ENCODE data around the gene TRIM41. TPM values are rescaled to one million over a fixed set of nuclear protein-coding genes. Genes with fewer than 3 reads are reported as not detected.

Gene TRIM41
- total RNA-seq = 7.8 and 8.1 TPM in 2 replicates

DNA sequence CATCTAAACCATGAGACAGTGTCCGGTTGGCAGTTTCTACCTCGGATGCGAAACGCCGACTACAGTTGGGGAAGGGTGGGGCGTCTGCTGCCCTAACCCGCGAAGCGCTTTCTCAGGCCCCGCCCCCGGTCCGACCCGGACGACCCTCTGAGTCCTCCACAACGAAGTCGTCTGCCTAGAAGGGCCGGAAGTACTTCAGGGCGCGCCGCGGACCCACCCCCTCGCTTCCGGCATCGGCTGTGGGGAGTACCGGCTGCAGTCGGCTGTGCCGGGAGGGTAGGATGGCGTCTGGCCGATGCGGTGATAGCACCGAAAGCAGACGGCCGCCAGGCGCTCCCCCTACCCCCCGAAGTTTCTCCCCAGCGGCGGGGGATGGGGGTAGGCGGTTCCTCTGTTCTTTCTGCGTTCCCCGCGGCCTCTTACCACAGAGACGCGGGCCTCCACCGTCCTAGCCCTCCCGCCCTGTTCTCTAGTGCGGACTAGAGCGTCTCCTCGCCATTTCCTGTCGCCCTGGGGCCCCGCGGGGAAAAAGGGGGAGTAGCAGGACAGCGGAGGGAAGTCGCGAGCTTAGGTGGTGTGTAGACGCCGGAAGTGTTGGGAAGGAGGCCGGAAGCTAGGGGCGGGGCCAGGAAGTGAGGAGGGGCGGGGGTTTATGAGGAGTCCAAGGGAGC lies at the start of gene TRIM41:
Gene TRIM41, plus strand, starts transcription at position 224 of the 671 bp plus-strand sequence. CDS start 719 bp downstream, outside the sequence.

DNA sequence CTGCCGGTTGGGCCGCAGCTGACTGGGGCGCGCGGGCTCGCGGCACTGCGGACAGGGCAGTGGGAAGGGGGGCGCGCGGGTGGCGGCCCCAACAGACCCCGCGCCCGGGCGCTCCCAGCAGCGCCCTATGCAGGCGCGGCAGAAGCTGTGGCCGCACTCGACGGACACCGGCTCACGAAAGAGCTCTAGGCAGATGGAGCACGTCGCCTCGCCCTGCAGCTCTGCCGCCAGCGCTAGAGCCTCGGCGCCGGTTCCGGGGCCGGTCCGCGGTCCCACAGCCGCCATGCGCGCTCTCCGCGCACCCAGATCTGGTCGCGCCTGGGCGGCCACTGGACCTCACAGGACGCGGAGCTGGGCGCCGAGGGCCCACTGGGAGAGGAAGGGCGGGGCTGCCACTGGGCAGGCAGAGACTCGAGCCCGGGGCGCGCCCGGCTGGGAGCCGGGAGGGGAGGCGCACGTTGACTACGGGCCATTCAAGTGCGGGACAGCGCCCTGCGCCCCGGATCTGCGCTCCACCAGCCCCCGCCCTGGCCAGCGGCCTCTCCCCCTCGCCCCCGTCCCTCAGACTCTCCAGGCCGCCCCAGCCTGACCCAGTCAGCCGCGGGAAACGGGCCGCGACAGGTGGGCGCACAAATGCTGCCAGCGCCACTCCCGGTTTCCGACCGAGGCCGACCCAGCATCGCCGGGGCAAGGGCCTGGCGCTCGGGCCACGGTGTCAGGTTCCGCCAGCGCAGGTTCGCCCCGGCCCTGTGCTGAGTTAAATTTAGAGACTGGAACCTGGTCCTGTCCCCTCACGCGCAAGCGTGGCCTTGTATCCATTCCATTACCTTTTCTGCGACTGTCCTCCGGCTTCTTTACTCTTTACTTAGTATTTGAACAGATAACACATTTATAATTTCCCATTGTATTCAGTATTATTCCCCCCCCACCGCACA lies 18.0 kb upstream of the TRIM41 start, which contains the start of gene TRIM7:
Gene TRIM7, minus strand, starts transcription at position 371 of the 935 bp plus-strand sequence. Its CDS starts 86 bp downstream, at position 285.

DNA sequence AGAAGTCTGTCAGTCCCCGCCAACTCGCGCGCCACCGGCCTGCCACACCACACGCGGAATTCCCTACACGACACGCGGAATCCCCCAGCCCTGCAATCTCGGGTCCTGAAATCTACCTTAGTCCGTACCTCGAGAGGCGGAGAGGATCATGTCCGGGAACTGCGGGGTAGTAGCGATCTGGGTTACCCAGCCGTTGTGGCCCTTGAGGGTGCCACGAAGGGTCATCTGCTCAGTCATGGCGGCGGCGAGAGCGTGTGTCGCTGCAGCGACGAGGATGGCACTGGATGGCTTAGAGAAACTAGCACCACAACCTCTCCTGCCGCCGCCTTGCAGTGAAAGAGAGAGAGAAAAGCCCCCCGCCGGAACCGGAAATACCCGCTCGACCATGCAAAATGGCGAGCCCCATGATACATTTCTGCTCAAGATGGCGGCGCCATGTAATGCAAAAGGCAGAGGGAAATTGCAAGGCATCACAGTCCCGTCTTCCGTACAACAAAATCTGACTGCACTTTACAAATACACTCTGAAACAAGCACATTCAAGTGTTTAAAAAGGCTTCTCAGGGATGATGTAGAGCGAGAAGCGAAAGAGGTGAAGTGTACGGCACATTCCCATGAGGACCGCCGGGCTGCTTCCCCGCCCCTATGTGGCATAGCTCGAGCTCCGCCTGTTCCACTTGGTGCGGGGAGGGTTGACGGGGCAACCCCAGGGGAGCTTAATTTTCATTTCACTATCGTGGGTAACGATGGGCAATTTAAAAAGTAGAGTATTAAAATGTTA lies 20.7 kb downstream of the TRIM41 start, which contains the start of gene RACK1:
Gene RACK1, minus strand, starts transcription at position 343 of the 780 bp plus-strand sequence. Its CDS starts 106 bp downstream, at position 237.

DNA sequence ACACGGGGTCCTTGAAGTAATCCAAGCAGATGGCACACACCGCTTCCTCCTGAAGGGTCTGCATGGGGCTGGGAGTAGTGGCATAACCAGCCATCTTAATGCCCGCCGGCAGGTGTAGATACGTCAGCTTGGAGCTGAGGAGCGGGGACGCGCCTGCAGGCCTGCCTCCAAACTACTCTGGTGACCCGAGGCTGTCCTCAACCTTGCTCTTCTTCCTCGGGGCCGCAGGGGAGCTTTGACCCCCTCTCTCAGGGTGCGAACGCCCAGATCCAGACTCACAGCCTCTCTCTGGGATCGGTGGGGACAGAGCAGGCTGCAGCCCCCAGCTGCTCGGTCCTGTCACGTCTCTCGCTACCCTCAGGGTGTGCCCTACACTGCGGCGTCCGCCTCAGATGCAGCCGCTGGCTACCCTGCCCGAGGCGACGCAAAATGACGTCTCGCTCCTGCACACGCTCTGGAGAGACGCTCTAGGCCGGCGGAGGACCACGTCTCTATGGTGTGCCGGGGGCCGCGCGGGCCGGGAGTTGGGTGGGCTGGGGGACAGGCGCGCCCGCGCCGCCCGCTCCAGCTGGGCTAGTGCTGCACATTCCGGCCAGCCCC lies 37.7 kb downstream of the TRIM41 start, which contains the start of gene TRIM52:
Gene TRIM52, minus strand, starts transcription at position 424 of the 600 bp plus-strand sequence. Its CDS starts 330 bp downstream, at position 94.

Other genes with a start within 250 kb of the TRIM41 start
- gene BTNL3, start 234.4 kb upstream of the TRIM41 start, total RNA-seq = not detected in 2 replicates
- gene BTNL9, start 183.0 kb upstream of the TRIM41 start, total RNA-seq = 0.32 TPM in 1 of 2 replicates, not detected in the other
- not detected in 2 replicates for gene OR2V1, start 92.1 kb upstream of the TRIM41 start, total RNA-seq
- not detected in 2 replicates for gene OR2V2, start 75.7 kb upstream of the TRIM41 start, total RNA-seq
- 14.3 and 14.6 TPM in 2 replicates for gene TRIM7, start 18.1 kb upstream of the TRIM41 start, total RNA-seq
- 2,767 and 4,648 TPM in 2 replicates for gene RACK1, start 20.6 kb downstream of the TRIM41 start, total RNA-seq
- gene TRIM52, start 37.9 kb downstream of the TRIM41 start, total RNA-seq = 5.8 and 6.5 TPM in 2 replicates
- not detected in 2 replicates for gene OR4F3, start 144.0 kb downstream of the TRIM41 start, total RNA-seq

Measured in epithelial cell of umbilical artery (primary cell).